H1 (cell line): ENCODE measurements around the gene RAPGEF5. TPM values are rescaled to one million over a fixed set of nuclear protein-coding genes. Genes with fewer than 3 reads are reported as not detected.

Experiments used
- ASH2L ChIP-seq: fragments of 200-600, 300-600 bp; sonication (generic); IDR thresholded peaks from one replicate; pipeline ENCODE4 v1.7.1; 2017; ENCODE audit warnings: low read length
- CHD1 ChIP-seq: IDR thresholded peaks from 2 replicates; pipeline ENCODE4 v1.6.1; 2012; ENCODE audit warnings: low read depth, low read length, improper control_type of control experiment
- EP300 ChIP-seq, 2 experiments: IDR thresholded peaks; 1 replicate in 1 of 2; 2 replicates in 1 of 2; pipeline ENCODE4 v1.6.1; 2011 to 2012; ENCODE audit warnings: low read depth in 2 of 2, low read length in 2 of 2, mild to moderate bottlenecking in 2 of 2, borderline replicate concordance in 1 of 2, inconsistent platforms in 1 of 2, moderate library complexity in 1 of 2
- HDAC6 ChIP-seq: IDR thresholded peaks from one replicate; pipeline ENCODE4 v1.7.1; 2012; ENCODE audit warnings: low read depth, mild to moderate bottlenecking, inconsistent platforms, low read length, moderate library complexity
- JUN ChIP-seq: IDR thresholded peaks from 2 replicates; pipeline ENCODE4 v1.6.1; 2011; ENCODE audit warnings: low read depth, mild to moderate bottlenecking, improper control_type of control experiment, low read length
- POU5F1 ChIP-seq: IDR thresholded peaks from 2 replicates; pipeline ENCODE4 v1.6.1; 2011; ENCODE audit warnings: low read depth, mild to moderate bottlenecking, low read length, moderate library complexity
- RFX5 ChIP-seq: IDR thresholded peaks from 2 replicates; pipeline ENCODE4 v1.6.1; 2011; ENCODE audit warnings: low read depth, low read length, improper control_type of control experiment, borderline replicate concordance
- polyA plus RNA-seq, 7 experiments: library from polyadenylated mRNA; depleted of rRNA in 3 of 7; stranded (reverse) in 5 of 7; unstranded in 2 of 7; fragments of >200 nt in 5 of 7; fragments of 200-250 nt in 2 of 7; gene quantifications; 1 replicate in 5 of 7; 2 replicates in 1 of 7; 4 replicates in 1 of 7; pipeline versions ENCODE4 v1.2.1 to v1.2.3, GENCODE V29; 2011 to 2013; ENCODE audit warnings: missing spikeins in 2 of 7, mixed read lengths in 2 of 7
- total RNA-seq: library from RNA; stranded (reverse); fragmentation: NEBNext Ultra II Directional; extraction: Animal tissue kit (Norgen Biotek cat#: 25700); gene quantifications from 2 replicates; pipeline ENCODE4 v1.2.1, GENCODE V29; 2021
- TF ChIP-seq, protein P1 (sequence below): fragments of 300-600 bp; sonication (generic); IDR thresholded peaks from 2 replicates; pipeline ENCODE4 v1.7.1; 2012; ENCODE audit warnings: low read length, moderate library complexity, mild to moderate bottlenecking, inconsistent platforms; ENCODE audit not compliant: insufficient replicate concordance
- TF ChIP-seq, protein P2 (sequence below), 3 experiments: IDR thresholded peaks; 1 replicate in 2 of 3; 2 replicates in 1 of 3; pipeline versions ENCODE4 v1.5.1 to v1.6.1; 2011; ENCODE audit warnings: low read length in 3 of 3, mild to moderate bottlenecking in 3 of 3, inconsistent platforms in 2 of 3, low read depth in 1 of 3, moderate library complexity in 1 of 3; ENCODE audit not compliant: insufficient read depth in 1 of 3; ENCODE audit errors: control extremely low read depth in 1 of 3

The RAPGEF5 gene
- total and polyA plus RNA-seq, 2 of the 8 experiments (the other 6 are each of a cell fraction or from before 2014, with no cell fraction given): 4.4 to 22.9 TPM

DNA sequence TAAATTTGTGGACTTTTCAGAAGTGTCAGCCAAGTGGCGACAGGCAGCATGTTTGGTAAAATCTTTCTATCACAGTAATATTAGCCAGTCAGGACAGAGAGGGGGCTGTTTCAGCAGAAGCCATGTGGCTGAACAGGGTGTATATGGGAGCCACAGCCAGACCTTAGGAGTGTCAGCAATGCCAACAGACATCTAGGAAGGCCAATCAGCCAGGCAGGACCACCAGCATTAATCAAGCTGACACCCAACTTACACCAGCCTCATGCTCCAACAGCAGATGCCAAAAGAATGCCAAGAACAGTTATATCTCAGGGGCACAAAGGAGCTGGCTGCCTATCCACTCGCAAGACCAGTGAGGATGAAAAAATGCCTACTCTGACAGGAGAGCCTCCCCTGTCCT lies 54.8 kb downstream of the RAPGEF5 start (continued):
- TF ChIP-seq, protein P1, sequence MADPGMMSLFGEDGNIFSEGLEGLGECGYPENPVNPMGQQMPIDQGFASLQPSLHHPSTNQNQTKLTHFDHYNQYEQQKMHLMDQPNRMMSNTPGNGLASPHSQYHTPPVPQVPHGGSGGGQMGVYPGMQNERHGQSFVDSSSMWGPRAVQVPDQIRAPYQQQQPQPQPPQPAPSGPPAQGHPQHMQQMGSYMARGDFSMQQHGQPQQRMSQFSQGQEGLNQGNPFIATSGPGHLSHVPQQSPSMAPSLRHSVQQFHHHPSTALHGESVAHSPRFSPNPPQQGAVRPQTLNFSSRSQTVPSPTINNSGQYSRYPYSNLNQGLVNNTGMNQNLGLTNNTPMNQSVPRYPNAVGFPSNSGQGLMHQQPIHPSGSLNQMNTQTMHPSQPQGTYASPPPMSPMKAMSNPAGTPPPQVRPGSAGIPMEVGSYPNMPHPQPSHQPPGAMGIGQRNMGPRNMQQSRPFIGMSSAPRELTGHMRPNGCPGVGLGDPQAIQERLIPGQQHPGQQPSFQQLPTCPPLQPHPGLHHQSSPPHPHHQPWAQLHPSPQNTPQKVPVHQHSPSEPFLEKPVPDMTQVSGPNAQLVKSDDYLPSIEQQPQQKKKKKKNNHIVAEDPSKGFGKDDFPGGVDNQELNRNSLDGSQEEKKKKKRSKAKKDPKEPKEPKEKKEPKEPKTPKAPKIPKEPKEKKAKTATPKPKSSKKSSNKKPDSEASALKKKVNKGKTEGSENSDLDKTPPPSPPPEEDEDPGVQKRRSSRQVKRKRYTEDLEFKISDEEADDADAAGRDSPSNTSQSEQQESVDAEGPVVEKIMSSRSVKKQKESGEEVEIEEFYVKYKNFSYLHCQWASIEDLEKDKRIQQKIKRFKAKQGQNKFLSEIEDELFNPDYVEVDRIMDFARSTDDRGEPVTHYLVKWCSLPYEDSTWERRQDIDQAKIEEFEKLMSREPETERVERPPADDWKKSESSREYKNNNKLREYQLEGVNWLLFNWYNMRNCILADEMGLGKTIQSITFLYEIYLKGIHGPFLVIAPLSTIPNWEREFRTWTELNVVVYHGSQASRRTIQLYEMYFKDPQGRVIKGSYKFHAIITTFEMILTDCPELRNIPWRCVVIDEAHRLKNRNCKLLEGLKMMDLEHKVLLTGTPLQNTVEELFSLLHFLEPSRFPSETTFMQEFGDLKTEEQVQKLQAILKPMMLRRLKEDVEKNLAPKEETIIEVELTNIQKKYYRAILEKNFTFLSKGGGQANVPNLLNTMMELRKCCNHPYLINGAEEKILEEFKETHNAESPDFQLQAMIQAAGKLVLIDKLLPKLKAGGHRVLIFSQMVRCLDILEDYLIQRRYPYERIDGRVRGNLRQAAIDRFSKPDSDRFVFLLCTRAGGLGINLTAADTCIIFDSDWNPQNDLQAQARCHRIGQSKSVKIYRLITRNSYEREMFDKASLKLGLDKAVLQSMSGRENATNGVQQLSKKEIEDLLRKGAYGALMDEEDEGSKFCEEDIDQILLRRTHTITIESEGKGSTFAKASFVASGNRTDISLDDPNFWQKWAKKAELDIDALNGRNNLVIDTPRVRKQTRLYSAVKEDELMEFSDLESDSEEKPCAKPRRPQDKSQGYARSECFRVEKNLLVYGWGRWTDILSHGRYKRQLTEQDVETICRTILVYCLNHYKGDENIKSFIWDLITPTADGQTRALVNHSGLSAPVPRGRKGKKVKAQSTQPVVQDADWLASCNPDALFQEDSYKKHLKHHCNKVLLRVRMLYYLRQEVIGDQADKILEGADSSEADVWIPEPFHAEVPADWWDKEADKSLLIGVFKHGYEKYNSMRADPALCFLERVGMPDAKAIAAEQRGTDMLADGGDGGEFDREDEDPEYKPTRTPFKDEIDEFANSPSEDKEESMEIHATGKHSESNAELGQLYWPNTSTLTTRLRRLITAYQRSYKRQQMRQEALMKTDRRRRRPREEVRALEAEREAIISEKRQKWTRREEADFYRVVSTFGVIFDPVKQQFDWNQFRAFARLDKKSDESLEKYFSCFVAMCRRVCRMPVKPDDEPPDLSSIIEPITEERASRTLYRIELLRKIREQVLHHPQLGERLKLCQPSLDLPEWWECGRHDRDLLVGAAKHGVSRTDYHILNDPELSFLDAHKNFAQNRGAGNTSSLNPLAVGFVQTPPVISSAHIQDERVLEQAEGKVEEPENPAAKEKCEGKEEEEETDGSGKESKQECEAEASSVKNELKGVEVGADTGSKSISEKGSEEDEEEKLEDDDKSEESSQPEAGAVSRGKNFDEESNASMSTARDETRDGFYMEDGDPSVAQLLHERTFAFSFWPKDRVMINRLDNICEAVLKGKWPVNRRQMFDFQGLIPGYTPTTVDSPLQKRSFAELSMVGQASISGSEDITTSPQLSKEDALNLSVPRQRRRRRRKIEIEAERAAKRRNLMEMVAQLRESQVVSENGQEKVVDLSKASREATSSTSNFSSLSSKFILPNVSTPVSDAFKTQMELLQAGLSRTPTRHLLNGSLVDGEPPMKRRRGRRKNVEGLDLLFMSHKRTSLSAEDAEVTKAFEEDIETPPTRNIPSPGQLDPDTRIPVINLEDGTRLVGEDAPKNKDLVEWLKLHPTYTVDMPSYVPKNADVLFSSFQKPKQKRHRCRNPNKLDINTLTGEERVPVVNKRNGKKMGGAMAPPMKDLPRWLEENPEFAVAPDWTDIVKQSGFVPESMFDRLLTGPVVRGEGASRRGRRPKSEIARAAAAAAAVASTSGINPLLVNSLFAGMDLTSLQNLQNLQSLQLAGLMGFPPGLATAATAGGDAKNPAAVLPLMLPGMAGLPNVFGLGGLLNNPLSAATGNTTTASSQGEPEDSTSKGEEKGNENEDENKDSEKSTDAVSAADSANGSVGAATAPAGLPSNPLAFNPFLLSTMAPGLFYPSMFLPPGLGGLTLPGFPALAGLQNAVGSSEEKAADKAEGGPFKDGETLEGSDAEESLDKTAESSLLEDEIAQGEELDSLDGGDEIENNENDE: no peak
- no peak for TF ChIP-seq JUN
- no peak for TF ChIP-seq HDAC6
- TF ChIP-seq, protein P2, sequence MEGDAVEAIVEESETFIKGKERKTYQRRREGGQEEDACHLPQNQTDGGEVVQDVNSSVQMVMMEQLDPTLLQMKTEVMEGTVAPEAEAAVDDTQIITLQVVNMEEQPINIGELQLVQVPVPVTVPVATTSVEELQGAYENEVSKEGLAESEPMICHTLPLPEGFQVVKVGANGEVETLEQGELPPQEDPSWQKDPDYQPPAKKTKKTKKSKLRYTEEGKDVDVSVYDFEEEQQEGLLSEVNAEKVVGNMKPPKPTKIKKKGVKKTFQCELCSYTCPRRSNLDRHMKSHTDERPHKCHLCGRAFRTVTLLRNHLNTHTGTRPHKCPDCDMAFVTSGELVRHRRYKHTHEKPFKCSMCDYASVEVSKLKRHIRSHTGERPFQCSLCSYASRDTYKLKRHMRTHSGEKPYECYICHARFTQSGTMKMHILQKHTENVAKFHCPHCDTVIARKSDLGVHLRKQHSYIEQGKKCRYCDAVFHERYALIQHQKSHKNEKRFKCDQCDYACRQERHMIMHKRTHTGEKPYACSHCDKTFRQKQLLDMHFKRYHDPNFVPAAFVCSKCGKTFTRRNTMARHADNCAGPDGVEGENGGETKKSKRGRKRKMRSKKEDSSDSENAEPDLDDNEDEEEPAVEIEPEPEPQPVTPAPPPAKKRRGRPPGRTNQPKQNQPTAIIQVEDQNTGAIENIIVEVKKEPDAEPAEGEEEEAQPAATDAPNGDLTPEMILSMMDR (IDR thresholded peaks at IDR 0.05; ENCODE audit: control extremely low read depth in 1 of 3, insufficient read depth in 1 of 3, low read depth in 1 of 3, low read length in 3 of 3): no peak
- no peak for TF ChIP-seq EP300 (IDR thresholded peaks at IDR 0.05; ENCODE audit: borderline replicate concordance in 1 of 2, low read depth in 2 of 2, low read length in 2 of 2)
- TF ChIP-seq ASH2L: no peak
- no peak for TF ChIP-seq RFX5
- no peak for TF ChIP-seq POU5F1
- TF ChIP-seq CHD1: no peak
